GM18951 (cell line): Measurements from ENCODE around the gene CMTM1.
"Not testable (repeated sequence)": the region's sequence is repeated elsewhere in the genome, so short reads cannot be mapped to it uniquely, and the experiment has no call there.

Experiments used
- POLR2A ChIP-seq: IDR thresholded peaks from 4 replicates; pipeline ENCODE4 v1.6.1; 2011; ENCODE audit warnings: mild to moderate bottlenecking; ENCODE audit not compliant: insufficient read length, insufficient read depth; ENCODE audit errors: extremely low read depth
- in situ Hi-C: fragments of 300-500 bp; cut with MboI; formaldehyde crosslinking; loops from one replicate; pipeline ENCODE4 v1.12.0; 2022; ENCODE audit warnings: low sequenced_read_pairs, mixed read lengths, inconsistent platforms; ENCODE audit not compliant: unreplicated experiment

Gene CMTM1

GRCh38 chr16:66610111-66610820, 44.0 kb downstream of the CMTM1 start:
- no peak for TF ChIP-seq POLR2A
- in situ Hi-C loops = no loop called here

GRCh38 chr16:66611911-66612310, 45.7 kb downstream of the CMTM1 start:
- in situ Hi-C loops = not testable (repeated sequence)

GRCh38 chr16:66612422-66612821, 46.2 kb downstream of the CMTM1 start:
- TF ChIP-seq POLR2A = no peak
- in situ Hi-C loops = no loop called here

- in situ Hi-C loops = no loop called here
- no peak for TF ChIP-seq POLR2A
Measured at GRCh38 chr16:66614161-66614802, 48.0 kb downstream of the CMTM1 start.

- TF ChIP-seq POLR2A = no peak
Measured at GRCh38 chr16:66616169-66616568, 49.9 kb downstream of the CMTM1 start.

GRCh38 chr16:66616592-66616991, 50.4 kb downstream of the CMTM1 start:
- no peak for TF ChIP-seq POLR2A
- in situ Hi-C loops = no loop called here

More at GRCh38 chr16:66616169-66616568, 49.9 kb downstream of the CMTM1 start:
- in situ Hi-C loops = no loop called here

- no peak for TF ChIP-seq POLR2A
- in situ Hi-C loops = no loop called here
Measured at GRCh38 chr16:66617010-66617434, 50.8 kb downstream of the CMTM1 start.

- in situ Hi-C loops = no loop called here
- no peak for TF ChIP-seq POLR2A
Measured at GRCh38 chr16:66617728-66618127, 51.5 kb downstream of the CMTM1 start.

- in situ Hi-C loops = no loop called here
- TF ChIP-seq POLR2A = no peak
Measured at GRCh38 chr16:66618588-66619375, 52.5 kb downstream of the CMTM1 start.

- TF ChIP-seq POLR2A = no peak
- in situ Hi-C loops = no loop called here
Measured at GRCh38 chr16:66619534-66620428, 53.5 kb downstream of the CMTM1 start.

- TF ChIP-seq POLR2A = no peak
- in situ Hi-C loops = no loop called here
Measured at GRCh38 chr16:66620429-66620795, 54.2 kb downstream of the CMTM1 start.

- in situ Hi-C loops = no loop called here
- no peak for TF ChIP-seq POLR2A
Measured at GRCh38 chr16:66621973-66622372, 55.7 kb downstream of the CMTM1 start.

- in situ Hi-C loops = no loop called here
- TF ChIP-seq POLR2A = no peak
Measured at GRCh38 chr16:66622863-66623262, 56.6 kb downstream of the CMTM1 start.
